ENCODE measurements around the gene MFAP1.

The MFAP1 gene

DNA sequence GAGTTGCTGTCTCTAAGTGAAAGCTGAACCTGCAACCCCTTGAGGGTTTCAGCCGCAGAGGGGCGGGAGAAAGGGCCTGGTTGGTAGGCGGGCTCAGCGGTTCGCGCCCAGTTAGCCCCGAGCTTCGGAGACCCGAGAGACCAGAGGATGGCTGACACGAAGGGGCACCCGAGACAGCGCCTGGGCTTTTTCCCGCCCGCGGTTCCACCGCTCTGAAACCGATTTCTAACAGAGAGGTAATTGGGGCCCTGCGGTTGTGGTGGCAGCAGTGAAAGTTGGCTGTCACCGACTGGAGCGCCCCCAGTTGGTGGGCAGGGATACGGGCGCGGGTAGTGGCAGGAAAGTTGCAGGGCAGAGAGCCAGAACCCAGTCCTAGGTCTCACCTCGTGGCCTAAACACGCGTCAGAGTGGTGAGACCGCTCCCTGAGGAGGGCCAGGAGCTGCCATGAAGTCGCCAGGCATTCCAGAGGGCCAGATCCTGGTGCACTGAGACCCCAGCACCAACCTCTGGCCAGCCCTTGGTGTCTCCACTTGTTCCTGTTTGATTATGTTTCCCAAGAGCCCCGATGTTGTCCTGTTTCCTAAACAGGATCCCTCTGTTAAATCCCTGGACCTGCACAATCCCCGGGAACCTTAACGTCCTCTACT is 47.1 kb downstream of the MFAP1 start:
- peak overlapping the region; percentile 69 for H3K4me2 ChIP-seq
- H3K4me3 ChIP-seq (IDR thresholded peaks at IDR 0.05; ENCODE audit: insufficient read depth, low read depth, low read length), result no peak overlapping the region
- no peaks in the 10 kb centered on the region for H3K79me2 ChIP-seq (ENCODE audit: insufficient read depth, low read depth)
- no peak overlapping the region; the same call in 1 of the 2 replicates for H3K9ac ChIP-seq
- 0 out of 2 replicates have a peak, but pooled peaks cover 4% of the 10 kb centered on the region for H4K20me1 ChIP-seq (ENCODE audit: insufficient read depth)
- TF ChIP-seq, protein P1, sequence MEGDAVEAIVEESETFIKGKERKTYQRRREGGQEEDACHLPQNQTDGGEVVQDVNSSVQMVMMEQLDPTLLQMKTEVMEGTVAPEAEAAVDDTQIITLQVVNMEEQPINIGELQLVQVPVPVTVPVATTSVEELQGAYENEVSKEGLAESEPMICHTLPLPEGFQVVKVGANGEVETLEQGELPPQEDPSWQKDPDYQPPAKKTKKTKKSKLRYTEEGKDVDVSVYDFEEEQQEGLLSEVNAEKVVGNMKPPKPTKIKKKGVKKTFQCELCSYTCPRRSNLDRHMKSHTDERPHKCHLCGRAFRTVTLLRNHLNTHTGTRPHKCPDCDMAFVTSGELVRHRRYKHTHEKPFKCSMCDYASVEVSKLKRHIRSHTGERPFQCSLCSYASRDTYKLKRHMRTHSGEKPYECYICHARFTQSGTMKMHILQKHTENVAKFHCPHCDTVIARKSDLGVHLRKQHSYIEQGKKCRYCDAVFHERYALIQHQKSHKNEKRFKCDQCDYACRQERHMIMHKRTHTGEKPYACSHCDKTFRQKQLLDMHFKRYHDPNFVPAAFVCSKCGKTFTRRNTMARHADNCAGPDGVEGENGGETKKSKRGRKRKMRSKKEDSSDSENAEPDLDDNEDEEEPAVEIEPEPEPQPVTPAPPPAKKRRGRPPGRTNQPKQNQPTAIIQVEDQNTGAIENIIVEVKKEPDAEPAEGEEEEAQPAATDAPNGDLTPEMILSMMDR (conservative IDR thresholded peaks at IDR 0.05; ENCODE audit: low read depth, low read length), result peak; percentile 83
- H3K27me3 ChIP-seq (ENCODE audit: insufficient read depth, low read depth), result peaks cover 33% of the 10 kb centered on the region
- H3K27ac ChIP-seq, result no peak overlapping the region
- H2AFZ ChIP-seq (ENCODE audit: low read depth), result peak overlapping the region; percentile 28; the same call in 1 of the 2 replicates
- no peaks in the 10 kb centered on the region; the same call in 1 of the 2 replicates for H3K36me3 ChIP-seq (ENCODE audit: insufficient read depth)
- H3K4me1 ChIP-seq (ENCODE audit: low read depth, poor library complexity, severe bottlenecking), result peaks cover 10% of the 10 kb centered on the region

DNA sequence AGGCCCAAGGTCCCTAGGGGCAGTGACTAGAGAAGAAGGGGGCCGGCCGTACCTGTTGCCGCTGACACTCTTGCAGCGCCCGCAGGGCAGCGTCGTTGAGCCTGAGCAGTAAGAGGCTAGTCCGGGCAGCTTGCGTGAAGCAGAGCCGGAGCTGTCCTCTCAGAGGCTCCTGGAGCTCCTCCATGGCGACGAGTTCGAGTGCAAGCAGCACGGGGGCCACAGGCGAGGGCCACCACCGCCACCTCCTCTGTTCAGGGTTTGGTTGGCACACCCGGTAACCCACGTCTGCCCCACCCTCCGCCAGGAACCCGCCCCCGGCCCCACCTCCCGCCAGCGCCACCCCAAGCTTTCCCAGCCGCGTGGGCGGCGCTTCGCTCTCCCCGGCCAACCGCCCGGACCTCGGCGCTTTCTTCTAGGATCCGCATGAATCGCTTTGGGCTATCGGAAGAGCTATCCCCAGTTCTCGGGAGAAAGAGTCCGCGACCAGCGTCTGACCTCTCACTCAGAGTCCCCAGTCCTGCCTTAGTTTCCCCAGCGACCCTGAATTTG is 47.7 kb downstream of the MFAP1 start, which contains the start of gene ELL3:
ELL3 (minus strand) TSS at position 249 of the 549 bp plus-strand sequence; CDS start at position 184, 65 bp downstream.
- peaks cover 10% of the 10 kb centered on the region for H3K4me1 ChIP-seq (ENCODE audit: low read depth, poor library complexity, severe bottlenecking)
- H3K79me2 ChIP-seq (ENCODE audit: insufficient read depth, low read depth), result no peaks in the 10 kb centered on the region
- TF ChIP-seq, protein P1 (conservative IDR thresholded peaks at IDR 0.05; ENCODE audit: low read depth, low read length), result no peak
- H3K27me3 ChIP-seq (ENCODE audit: insufficient read depth, low read depth), result peaks cover 29% of the 10 kb centered on the region
- 0 out of 2 replicates have a peak, but pooled peaks cover 4% of the 10 kb centered on the region for H4K20me1 ChIP-seq (ENCODE audit: insufficient read depth)
- peak within 1 kb of the TSS; percentile 69 for H3K4me2 ChIP-seq
- H3K4me3 ChIP-seq (IDR thresholded peaks at IDR 0.05; ENCODE audit: insufficient read depth, low read depth, low read length), result no peak within 1 kb of the TSS
- no peak within 1 kb of the TSS for H3K27ac ChIP-seq
- H2AFZ ChIP-seq (ENCODE audit: low read depth), result peak within 1 kb of the TSS; percentile 28; the same call in 1 of the 2 replicates
- no peak within 1 kb of the TSS; the same call in 1 of the 2 replicates for H3K9ac ChIP-seq
- no peaks in the 10 kb centered on the region; the same call in 1 of the 2 replicates for H3K36me3 ChIP-seq (ENCODE audit: insufficient read depth)

DNA sequence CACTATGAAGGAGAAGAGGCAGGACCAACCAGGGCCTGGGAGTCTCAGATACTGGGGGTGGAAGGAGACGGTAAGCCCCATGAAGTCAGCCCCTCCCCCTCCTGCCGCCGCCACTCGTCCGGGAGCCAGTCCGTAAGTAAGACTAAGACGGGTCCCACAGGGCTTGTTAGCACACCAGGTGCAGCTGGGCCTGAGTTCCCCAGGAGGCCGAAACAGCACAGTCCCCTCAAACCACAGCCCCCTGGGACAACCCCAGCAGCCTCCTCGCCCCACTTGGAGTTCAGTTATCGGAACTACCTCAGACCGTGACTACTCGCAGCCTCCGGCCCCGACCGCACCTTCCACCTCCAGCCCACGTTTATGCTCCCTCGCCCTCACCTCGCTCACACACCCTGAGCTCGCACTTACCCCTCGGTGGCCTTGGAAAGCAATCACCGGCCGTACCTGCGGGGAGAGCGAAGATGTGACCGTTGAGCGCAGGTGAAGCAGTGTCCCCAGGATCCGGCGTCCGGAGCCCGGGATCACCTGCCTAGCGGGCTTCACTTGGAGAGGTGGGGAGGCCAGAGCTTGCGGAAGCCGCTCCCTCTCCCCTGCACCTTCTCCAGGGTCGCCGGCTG is 48.3 kb downstream of the MFAP1 start:
- H3K4me2 ChIP-seq, result no peak overlapping the region
- TF ChIP-seq, protein P1 (conservative IDR thresholded peaks at IDR 0.05; ENCODE audit: low read depth, low read length), result no peak
- H3K36me3 ChIP-seq (ENCODE audit: insufficient read depth), result no peaks in the 10 kb centered on the region; the same call in 1 of the 2 replicates
- H4K20me1 ChIP-seq (ENCODE audit: insufficient read depth), result 0 out of 2 replicates have a peak, but pooled peaks cover 4% of the 10 kb centered on the region
- H3K4me3 ChIP-seq (IDR thresholded peaks at IDR 0.05; ENCODE audit: insufficient read depth, low read depth, low read length), result no peak overlapping the region
- no peak overlapping the region for H3K9ac ChIP-seq
- peaks cover 10% of the 10 kb centered on the region for H3K4me1 ChIP-seq (ENCODE audit: low read depth, poor library complexity, severe bottlenecking)
- peaks cover 27% of the 10 kb centered on the region for H3K27me3 ChIP-seq (ENCODE audit: insufficient read depth, low read depth)
- no peaks in the 10 kb centered on the region for H3K79me2 ChIP-seq (ENCODE audit: insufficient read depth, low read depth)
- H2AFZ ChIP-seq (ENCODE audit: low read depth), result no peak overlapping the region
- no peak overlapping the region for H3K27ac ChIP-seq

DNA sequence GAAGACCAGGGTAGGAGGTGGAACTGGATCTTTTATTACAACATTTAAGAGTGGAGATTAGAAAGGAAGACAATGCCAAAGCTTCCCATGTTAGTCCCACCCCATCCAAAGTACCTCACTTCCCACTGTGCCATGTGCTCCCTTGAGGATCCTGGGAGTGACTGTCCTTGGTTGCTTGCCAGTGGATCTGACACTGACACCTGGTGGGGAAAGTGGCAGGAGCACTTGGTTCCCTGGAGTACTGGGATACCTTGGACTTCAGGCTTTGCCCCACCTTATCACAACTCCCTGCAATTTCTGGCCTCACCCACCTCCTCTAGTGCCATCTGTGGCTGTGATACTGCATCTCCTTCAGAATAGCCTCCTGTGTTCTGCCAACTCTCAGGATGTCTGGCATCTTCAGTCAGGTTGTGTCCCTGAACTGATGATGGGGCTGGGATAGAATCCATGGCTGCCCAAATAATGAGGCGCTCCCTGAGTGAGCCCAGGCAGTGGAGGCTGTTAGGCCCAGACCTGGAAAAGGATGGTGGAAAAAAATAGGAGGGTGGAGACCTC is 49.0 kb downstream of the MFAP1 start:
- Histone ChIP-seq H2AFZ (ENCODE audit: low read depth) (no peak overlapping the region), H3K4me3 (IDR thresholded peaks at IDR 0.05; ENCODE audit: insufficient read depth, low read depth, low read length) (no peak overlapping the region), H3K4me2 (no peak overlapping the region), H3K79me2 (ENCODE audit: insufficient read depth, low read depth) (no peaks in the 10 kb centered on the region), H3K27ac (no peak overlapping the region), H4K20me1 (ENCODE audit: insufficient read depth) (0 out of 2 replicates have a peak, but pooled peaks cover 4% of the 10 kb centered on the region), H3K36me3 (ENCODE audit: insufficient read depth) (no peaks in the 10 kb centered on the region; the same call in 1 of the 2 replicates), H3K27me3 (ENCODE audit: insufficient read depth, low read depth) (peaks cover 20% of the 10 kb centered on the region), H3K9ac (no peak overlapping the region), H3K4me1 (ENCODE audit: low read depth, poor library complexity, severe bottlenecking) (peaks cover 10% of the 10 kb centered on the region)
- TF ChIP-seq, protein P1 (conservative IDR thresholded peaks at IDR 0.05; ENCODE audit: low read depth, low read length), result no peak

All from KMS-11 (cell line).